DMS53 treated with DMSO at 0.1 percent for 48 hours (cell line): ENCODE results near the gene LRRC4C.

Source experiments
- DNase-seq: peaks from one replicate; lab custom pipeline; 2025; ENCODE audit not compliant: unreplicated experiment; lab: John Stamatoyannopoulos, UW

LRRC4C gene

GRCh38 chr11:40306938-40307548 lies 1152.4 kb downstream of the LRRC4C start:
- peak; percentile 19 for DNase-seq

- DNase-seq: no peak
Observed at GRCh38 chr11:40302669-40303068, 1156.8 kb downstream of the LRRC4C start.

- DNase-seq: no peak
Observed at GRCh38 chr11:40295466-40295865, 1164.0 kb downstream of the LRRC4C start.

- no peak for DNase-seq
Observed at GRCh38 chr11:40294741-40295140, 1164.7 kb downstream of the LRRC4C start.

GRCh38 chr11:40294349-40294735 lies 1165.1 kb downstream of the LRRC4C start:
- no peak for DNase-seq

- DNase-seq: peak; percentile 77
Observed at GRCh38 chr11:40293655-40294348, 1165.7 kb downstream of the LRRC4C start.

GRCh38 chr11:40292721-40293508 lies 1166.5 kb downstream of the LRRC4C start:
- DNase-seq: no peak

GRCh38 chr11:40291741-40292140 lies 1167.7 kb downstream of the LRRC4C start:
- DNase-seq: no peak

GRCh38 chr11:40291329-40291728 lies 1168.1 kb downstream of the LRRC4C start:
- no peak for DNase-seq

- no peak for DNase-seq
Observed at GRCh38 chr11:40290171-40290631, 1169.3 kb downstream of the LRRC4C start.

- no peak for DNase-seq
Observed at GRCh38 chr11:40289370-40289769, 1170.1 kb downstream of the LRRC4C start.

GRCh38 chr11:40287916-40288803 lies 1171.3 kb downstream of the LRRC4C start:
- DNase-seq: no peak

- no peak for DNase-seq
Observed at GRCh38 chr11:40286137-40286536, 1173.3 kb downstream of the LRRC4C start.

GRCh38 chr11:40285558-40285957 lies 1173.9 kb downstream of the LRRC4C start:
- DNase-seq: no peak

GRCh38 chr11:40281052-40281580 lies 1178.3 kb downstream of the LRRC4C start:
- no peak for DNase-seq

- DNase-seq: no peak
Observed at GRCh38 chr11:40280159-40281051, 1179.0 kb downstream of the LRRC4C start.

- no peak for DNase-seq
Observed at GRCh38 chr11:40276960-40277359, 1182.5 kb downstream of the LRRC4C start.

- no peak for DNase-seq
Observed at GRCh38 chr11:40274017-40274416, 1185.4 kb downstream of the LRRC4C start.

GRCh38 chr11:40273192-40273732 lies 1186.2 kb downstream of the LRRC4C start:
- no peak for DNase-seq
